HEK293T (cell line): ENCODE results near the gene EGFL8.

Experiments used
- BHLHE40 ChIP-seq: fragments of 450-650 bp; IDR thresholded peaks from 2 replicates; pipeline ENCODE4 v1.6.1; 2016; ENCODE audit warnings: mild to moderate bottlenecking, moderate library complexity, borderline replicate concordance
- FOXM1 ChIP-seq: fragments of 450-650 bp; IDR thresholded peaks from 2 replicates; pipeline ENCODE4 v1.6.1; 2017; ENCODE audit warnings: mild to moderate bottlenecking, borderline replicate concordance

DNA sequence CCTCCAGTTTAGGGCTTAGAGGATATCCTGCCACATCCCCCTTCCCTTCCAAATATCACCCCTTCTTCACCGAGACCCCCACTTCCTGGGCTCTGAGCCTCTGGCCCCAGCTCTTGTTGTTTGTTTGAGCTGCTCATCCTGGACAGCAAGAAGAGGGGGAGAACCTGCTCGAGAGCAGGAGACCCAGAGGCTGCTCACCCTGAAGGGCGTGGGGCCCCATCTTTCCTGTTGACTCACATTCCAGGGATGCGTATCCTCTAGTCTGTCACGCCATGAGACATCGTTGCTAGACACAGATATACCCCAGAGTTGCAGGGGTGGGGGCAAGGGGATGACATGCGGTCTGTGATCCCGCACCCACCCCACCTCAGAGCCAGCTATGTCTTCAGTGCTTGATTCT, 49.6 kb upstream of the EGFL8 start:
- TF ChIP-seq FOXM1, result no peak
- no peak for TF ChIP-seq BHLHE40
